H1 (cell line): ENCODE results near the gene MBP. TPM values are rescaled to one million over a fixed set of nuclear protein-coding genes. Genes with fewer than 3 reads are reported as not detected.

Source experiments
- CHD7 ChIP-seq: fragments of 300-600 bp; sonication (generic); IDR thresholded peaks from 2 replicates; pipeline ENCODE4 v1.7.1; 2012; ENCODE audit warnings: low read length, moderate library complexity, mild to moderate bottlenecking, inconsistent platforms; ENCODE audit not compliant: insufficient replicate concordance
- GTF2F1 ChIP-seq: IDR thresholded peaks from 2 replicates; pipeline ENCODE4 v1.6.1; 2012; ENCODE audit warnings: low read depth, low read length, improper control_type of control experiment, borderline replicate concordance
- KDM4A ChIP-seq: IDR thresholded peaks from one replicate; pipeline ENCODE4 v1.7.1; 2012; ENCODE audit warnings: low read depth, mild to moderate bottlenecking, moderate library complexity, low read length, inconsistent platforms; ENCODE audit not compliant: severe bottlenecking
- polyA plus RNA-seq, 7 experiments: library from polyadenylated mRNA; depleted of rRNA in 3 of 7; stranded (reverse) in 5 of 7; unstranded in 2 of 7; fragments of >200 nt in 5 of 7; fragments of 200-250 nt in 2 of 7; gene quantifications; 1 replicate in 5 of 7; 2 replicates in 1 of 7; 4 replicates in 1 of 7; pipeline versions ENCODE4 v1.2.1 to v1.2.3, GENCODE V29; 2011 to 2013; ENCODE audit warnings: missing spikeins in 2 of 7, mixed read lengths in 2 of 7
- total RNA-seq: library from RNA; stranded (reverse); fragmentation: NEBNext Ultra II Directional; extraction: Animal tissue kit (Norgen Biotek cat#: 25700); gene quantifications from 2 replicates; pipeline ENCODE4 v1.2.1, GENCODE V29; 2021

The MBP gene
- total and polyA plus RNA-seq, 2 of the 8 experiments (the other 6 are each of a cell fraction or from before 2014, with no cell fraction given), result 7.7 to 19.2 TPM

GRCh38 chr18:77105680-77106079 lies 26.9 kb downstream of the MBP start (continued):
- no peak for TF ChIP-seq CHD7
- TF ChIP-seq KDM4A, result no peak
- TF ChIP-seq GTF2F1, result no peak
